ENCODE data around the gene LHX2.

LHX2 gene

DNA sequence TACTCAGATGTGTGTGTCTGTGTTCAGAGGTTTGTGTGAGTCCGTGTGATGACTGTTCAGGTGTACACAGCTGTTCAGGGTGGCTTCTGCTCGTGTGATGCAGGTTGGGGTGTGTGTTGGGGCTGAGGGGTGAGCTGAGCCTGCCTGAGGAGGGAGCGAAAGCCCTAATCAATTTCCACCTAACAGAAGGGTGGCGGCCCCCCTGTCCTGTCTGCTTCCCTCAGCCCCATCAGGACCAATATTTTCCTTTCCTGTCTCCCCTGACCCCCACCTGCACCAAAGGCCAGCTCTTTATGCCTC, 30.2 kb downstream of the LHX2 start:
- peaks cover 45 to 46% of the 10 kb centered on the region in 2 donors for H3K27me3 ChIP-seq (ENCODE audit: control insufficient read depth in 2 of 2, insufficient read depth in 2 of 2, low read length in 2 of 2)
- no peak overlapping the region for H3K27ac ChIP-seq (ENCODE audit: low read depth in 2 of 2, low read length in 2 of 2)

DNA sequence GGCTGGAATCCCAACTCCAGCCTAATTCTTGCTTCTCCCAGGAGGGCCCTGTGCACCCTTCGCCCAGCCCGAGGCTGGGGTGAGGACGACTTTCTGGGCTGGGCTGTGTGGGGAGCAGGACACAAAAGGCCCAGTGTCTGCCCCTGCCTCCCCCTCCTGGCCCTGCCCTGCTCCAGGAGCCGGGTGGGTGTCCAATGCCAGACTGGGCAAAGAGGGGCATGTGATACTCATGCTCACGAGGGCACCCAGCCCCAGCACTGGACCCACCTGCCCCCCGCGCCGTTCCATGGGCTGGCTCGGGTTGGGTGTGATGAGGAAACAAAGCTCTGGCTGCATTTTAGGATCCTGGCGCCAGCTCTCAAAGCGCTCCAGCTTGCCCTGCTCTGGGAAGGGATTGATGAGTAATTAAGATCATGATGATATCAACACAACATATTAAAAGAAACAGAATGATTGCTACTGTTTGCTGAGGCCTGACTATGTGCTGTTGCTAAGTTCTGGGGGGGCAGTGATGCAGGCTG, 30.7 kb downstream of the LHX2 start:
- H3K36me3 ChIP-seq (ENCODE audit: control insufficient read depth in 2 of 2, insufficient read depth in 2 of 2, low read length in 2 of 2) = no peaks in the 10 kb centered on the region
- no peaks in the 10 kb centered on the region for H3K9me3 ChIP-seq (ENCODE audit: control insufficient read depth in 2 of 2, low read length in 2 of 2)
- peaks cover 42 to 45% of the 10 kb centered on the region in 2 donors for H3K27me3 ChIP-seq (ENCODE audit: control insufficient read depth in 2 of 2, insufficient read depth in 2 of 2, low read length in 2 of 2)
- H3K9ac ChIP-seq (ENCODE audit: low read depth in 1 of 2, low read length in 2 of 2) = no peak overlapping the region
- no peak overlapping the region for H3K27ac ChIP-seq (ENCODE audit: low read depth in 2 of 2, low read length in 2 of 2)
- H3K4me3 ChIP-seq (ENCODE audit: low read length in 2 of 2) = no peak overlapping the region
- H3K4me1 ChIP-seq (ENCODE audit: control insufficient read depth in 2 of 2, insufficient read depth in 2 of 2, low read length in 2 of 2) = peaks cover 4 to 5% of the 10 kb centered on the region in 2 donors

More for the DNA sequence above, 30.2 kb downstream of the LHX2 start:
- Histone ChIP-seq H3K4me3 (ENCODE audit: low read length in 2 of 2) (no peak overlapping the region), H3K36me3 (ENCODE audit: control insufficient read depth in 2 of 2, insufficient read depth in 2 of 2, low read length in 2 of 2) (no peaks in the 10 kb centered on the region), H3K9me3 (ENCODE audit: control insufficient read depth in 2 of 2, low read length in 2 of 2) (no peaks in the 10 kb centered on the region), H3K4me1 (ENCODE audit: control insufficient read depth in 2 of 2, insufficient read depth in 2 of 2, low read length in 2 of 2) (peaks cover 4 to 5% of the 10 kb centered on the region in 2 donors), H3K9ac (ENCODE audit: low read depth in 1 of 2, low read length in 2 of 2) (no peak overlapping the region)

DNA sequence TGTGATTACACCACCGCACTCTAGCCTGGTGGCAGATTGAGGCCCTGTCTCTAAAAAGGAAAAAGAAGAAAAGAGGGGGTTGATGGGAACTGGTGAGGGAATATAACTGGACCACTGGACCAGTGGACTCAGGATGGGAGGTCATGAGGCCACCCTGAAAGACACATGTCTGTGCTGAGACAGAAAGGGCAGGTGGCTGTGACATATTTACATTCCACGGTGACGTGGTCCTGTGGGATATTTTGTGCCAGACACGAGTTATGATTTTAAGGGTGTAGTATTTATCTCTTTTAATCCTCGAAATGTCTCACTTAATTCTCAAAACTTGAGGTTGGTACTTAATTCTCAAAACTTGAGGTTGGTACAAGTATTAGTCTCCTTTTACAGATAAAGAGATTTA, 32.9 kb downstream of the LHX2 start:
- Histone ChIP-seq H3K4me1 (ENCODE audit: control insufficient read depth in 2 of 2, insufficient read depth in 2 of 2, low read length in 2 of 2) (peaks cover 4 to 5% of the 10 kb centered on the region in 2 donors), H3K27ac (ENCODE audit: low read depth in 2 of 2, low read length in 2 of 2) (no peak overlapping the region), H3K4me3 (ENCODE audit: low read length in 2 of 2) (no peak overlapping the region), H3K9ac (ENCODE audit: low read depth in 1 of 2, low read length in 2 of 2) (no peak overlapping the region), H3K9me3 (ENCODE audit: control insufficient read depth in 2 of 2, low read length in 2 of 2) (no peaks in the 10 kb centered on the region), H3K36me3 (ENCODE audit: control insufficient read depth in 2 of 2, insufficient read depth in 2 of 2, low read length in 2 of 2) (no peaks in the 10 kb centered on the region), H3K27me3 (ENCODE audit: control insufficient read depth in 2 of 2, insufficient read depth in 2 of 2, low read length in 2 of 2) (peaks cover 31 to 32% of the 10 kb centered on the region in 2 donors)

DNA sequence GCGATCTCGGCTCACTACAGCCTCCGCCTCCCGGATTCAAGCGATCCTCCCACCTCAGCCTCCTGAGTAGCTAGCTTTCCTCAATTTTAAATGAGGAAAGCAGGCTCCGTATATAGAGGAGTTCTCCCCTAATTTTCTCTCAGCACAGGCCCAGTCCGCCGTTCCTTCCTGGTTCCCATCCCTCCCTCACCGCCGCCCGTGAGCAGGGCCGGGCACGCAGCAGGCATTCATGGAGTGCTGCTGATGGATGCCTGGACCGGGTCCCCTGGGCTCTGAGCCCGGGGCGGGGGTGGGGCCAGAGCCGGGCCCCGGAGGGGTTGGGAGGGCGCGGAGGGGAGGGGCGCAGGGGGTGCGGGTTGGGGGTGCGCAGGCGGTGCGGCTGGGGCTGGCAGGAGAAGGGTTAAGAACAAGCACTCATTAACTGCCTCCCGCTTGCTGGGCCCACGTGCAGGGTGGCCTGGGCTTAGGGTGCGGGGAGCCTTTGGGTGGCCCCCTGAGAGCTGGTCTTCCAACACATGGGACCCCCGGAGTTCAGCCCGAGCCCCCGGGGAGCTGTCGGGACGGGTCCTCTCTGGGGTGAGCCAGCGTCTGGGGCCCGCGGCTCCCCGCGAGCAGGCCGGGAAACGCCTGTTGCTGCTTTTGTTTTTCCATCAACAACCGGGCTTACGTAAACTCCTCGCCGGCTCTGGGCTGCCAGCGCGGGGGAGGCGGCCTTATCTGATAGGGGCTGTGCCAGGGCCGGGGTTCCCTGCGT, 33.7 kb downstream of the LHX2 start:
- Histone ChIP-seq H3K27me3 (ENCODE audit: control insufficient read depth in 2 of 2, insufficient read depth in 2 of 2, low read length in 2 of 2) (peaks cover 26 to 29% of the 10 kb centered on the region in 2 donors), H3K4me3 (ENCODE audit: low read length in 2 of 2) (peak overlapping the region in 1 of 2 donors; percentile 13), H3K4me1 (ENCODE audit: control insufficient read depth in 2 of 2, insufficient read depth in 2 of 2, low read length in 2 of 2) (peaks cover 4 to 5% of the 10 kb centered on the region in 2 donors), H3K9ac (ENCODE audit: low read depth in 1 of 2, low read length in 2 of 2) (no peak overlapping the region), H3K9me3 (ENCODE audit: control insufficient read depth in 2 of 2, low read length in 2 of 2) (no peaks in the 10 kb centered on the region), H3K36me3 (ENCODE audit: control insufficient read depth in 2 of 2, insufficient read depth in 2 of 2, low read length in 2 of 2) (no peaks in the 10 kb centered on the region), H3K27ac (ENCODE audit: low read depth in 2 of 2, low read length in 2 of 2) (no peak overlapping the region)

DNA sequence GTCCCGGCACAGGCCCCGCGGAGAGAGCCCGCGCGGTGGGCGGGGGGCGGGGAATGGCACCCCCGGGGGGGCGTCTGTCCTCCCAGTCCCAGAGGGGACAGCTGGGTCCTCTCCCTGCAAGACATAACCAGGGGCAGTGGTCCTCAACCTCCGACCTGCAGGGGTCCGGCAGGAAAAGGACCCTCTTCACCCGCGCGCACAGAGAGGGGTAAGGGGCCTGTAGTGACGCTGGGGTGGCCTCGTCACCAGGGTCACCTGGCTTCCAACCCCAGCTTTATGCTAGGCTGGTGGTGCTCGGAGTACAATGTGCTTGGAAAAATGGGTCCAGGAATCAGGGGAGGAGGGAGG, 34.2 kb downstream of the LHX2 start:
- H3K4me3 ChIP-seq (ENCODE audit: low read length in 2 of 2) = no peak overlapping the region
- H3K9ac ChIP-seq (ENCODE audit: low read depth in 1 of 2, low read length in 2 of 2) = no peak overlapping the region
- no peaks in the 10 kb centered on the region for H3K36me3 ChIP-seq (ENCODE audit: control insufficient read depth in 2 of 2, insufficient read depth in 2 of 2, low read length in 2 of 2)
- no peaks in the 10 kb centered on the region for H3K9me3 ChIP-seq (ENCODE audit: control insufficient read depth in 2 of 2, low read length in 2 of 2)
- H3K4me1 ChIP-seq (ENCODE audit: control insufficient read depth in 2 of 2, insufficient read depth in 2 of 2, low read length in 2 of 2) = peaks cover 4 to 5% of the 10 kb centered on the region in 2 donors
- H3K27ac ChIP-seq (ENCODE audit: low read depth in 2 of 2, low read length in 2 of 2) = no peak overlapping the region
- H3K27me3 ChIP-seq (ENCODE audit: control insufficient read depth in 2 of 2, insufficient read depth in 2 of 2, low read length in 2 of 2) = peaks cover 23 to 29% of the 10 kb centered on the region in 2 donors

DNA sequence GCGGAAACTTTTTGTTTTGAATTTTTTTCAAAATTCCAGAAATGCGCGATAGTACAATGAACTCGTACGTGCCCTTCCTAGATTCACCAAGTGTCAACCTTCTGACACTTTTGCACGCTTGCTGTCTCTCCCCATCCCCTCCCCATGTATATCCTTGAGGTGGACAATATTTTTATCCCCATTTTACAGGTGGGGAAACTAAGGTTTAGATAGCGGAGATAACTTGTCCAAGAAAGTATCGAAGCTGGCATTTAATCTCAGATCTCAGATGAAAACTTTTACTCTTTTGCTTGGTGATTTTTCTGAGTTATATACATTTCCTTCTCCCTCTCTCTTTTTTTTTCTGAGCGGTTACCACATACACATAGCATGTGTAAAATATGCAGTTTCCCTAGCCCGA, 34.6 kb downstream of the LHX2 start:
- Histone ChIP-seq H3K27me3 (ENCODE audit: control insufficient read depth in 2 of 2, insufficient read depth in 2 of 2, low read length in 2 of 2) (peaks cover 23 to 27% of the 10 kb centered on the region in 2 donors), H3K4me1 (ENCODE audit: control insufficient read depth in 2 of 2, insufficient read depth in 2 of 2, low read length in 2 of 2) (peaks cover 2 to 3% of the 10 kb centered on the region in 2 donors), H3K4me3 (ENCODE audit: low read length in 2 of 2) (no peak overlapping the region), H3K9me3 (ENCODE audit: control insufficient read depth in 2 of 2, low read length in 2 of 2) (no peaks in the 10 kb centered on the region), H3K36me3 (ENCODE audit: control insufficient read depth in 2 of 2, insufficient read depth in 2 of 2, low read length in 2 of 2) (no peaks in the 10 kb centered on the region), H3K9ac (ENCODE audit: low read depth in 1 of 2, low read length in 2 of 2) (no peak overlapping the region), H3K27ac (ENCODE audit: low read depth in 2 of 2, low read length in 2 of 2) (no peak overlapping the region)

DNA sequence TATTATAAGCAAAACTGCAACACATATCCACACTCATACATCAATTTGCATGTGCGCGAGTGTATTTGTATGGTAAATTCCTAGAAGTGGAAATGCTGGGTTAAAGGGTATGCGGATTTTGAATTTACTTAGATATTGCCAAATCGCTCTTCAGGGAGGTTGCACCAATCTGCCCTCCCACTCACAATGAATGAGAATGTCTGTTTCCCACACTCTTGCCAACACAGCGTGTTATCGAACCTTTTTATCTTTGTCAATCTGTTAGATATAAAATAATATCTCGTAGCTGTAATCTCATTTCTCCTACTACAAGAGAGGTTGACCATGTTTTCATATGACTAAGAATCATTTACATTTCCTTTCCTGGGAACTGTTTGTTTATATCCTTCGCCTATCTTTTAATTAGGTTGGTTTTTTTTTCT, 35.7 kb downstream of the LHX2 start:
- H3K4me1 ChIP-seq (ENCODE audit: control insufficient read depth in 2 of 2, insufficient read depth in 2 of 2, low read length in 2 of 2) = no peaks in the 10 kb centered on the region
- H3K36me3 ChIP-seq (ENCODE audit: control insufficient read depth in 2 of 2, insufficient read depth in 2 of 2, low read length in 2 of 2) = no peaks in the 10 kb centered on the region
- no peak overlapping the region for H3K27ac ChIP-seq (ENCODE audit: low read depth in 2 of 2, low read length in 2 of 2)
- peaks cover 14 to 20% of the 10 kb centered on the region in 2 donors for H3K27me3 ChIP-seq (ENCODE audit: control insufficient read depth in 2 of 2, insufficient read depth in 2 of 2, low read length in 2 of 2)
- H3K9ac ChIP-seq (ENCODE audit: low read depth in 1 of 2, low read length in 2 of 2) = no peak overlapping the region
- no peak overlapping the region for H3K4me3 ChIP-seq (ENCODE audit: low read length in 2 of 2)
- H3K9me3 ChIP-seq (ENCODE audit: control insufficient read depth in 2 of 2, low read length in 2 of 2) = no peaks in the 10 kb centered on the region

DNA sequence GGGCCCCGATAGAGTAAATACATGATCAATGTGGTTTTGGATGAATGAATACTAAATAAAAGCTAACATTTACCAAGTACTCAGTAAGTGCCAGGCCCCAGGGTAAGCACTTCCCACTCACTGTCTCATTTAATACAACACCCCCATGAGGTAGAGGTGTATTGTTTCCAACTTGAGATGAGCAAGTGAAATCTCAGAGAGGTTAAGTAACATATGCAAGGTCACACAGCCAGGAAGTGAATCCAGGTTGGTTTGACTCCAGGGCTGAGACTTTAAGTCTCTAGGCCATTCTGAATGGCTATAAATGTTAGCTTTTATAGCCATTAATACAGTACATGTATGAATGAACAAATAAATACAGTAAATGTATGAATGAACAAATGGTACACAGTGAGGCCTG, 39.4 kb downstream of the LHX2 start:
- Histone ChIP-seq H3K4me3 (ENCODE audit: low read length in 2 of 2) (no peak overlapping the region), H3K27me3 (ENCODE audit: control insufficient read depth in 2 of 2, insufficient read depth in 2 of 2, low read length in 2 of 2) (peaks cover 5 to 6% of the 10 kb centered on the region in 2 donors), H3K27ac (ENCODE audit: low read depth in 2 of 2, low read length in 2 of 2) (no peak overlapping the region), H3K9me3 (ENCODE audit: control insufficient read depth in 2 of 2, low read length in 2 of 2) (no peaks in the 10 kb centered on the region), H3K36me3 (ENCODE audit: control insufficient read depth in 2 of 2, insufficient read depth in 2 of 2, low read length in 2 of 2) (no peaks in the 10 kb centered on the region), H3K4me1 (ENCODE audit: control insufficient read depth in 2 of 2, insufficient read depth in 2 of 2, low read length in 2 of 2) (no peaks in the 10 kb centered on the region), H3K9ac (ENCODE audit: low read depth in 1 of 2, low read length in 2 of 2) (no peak overlapping the region)

DNA sequence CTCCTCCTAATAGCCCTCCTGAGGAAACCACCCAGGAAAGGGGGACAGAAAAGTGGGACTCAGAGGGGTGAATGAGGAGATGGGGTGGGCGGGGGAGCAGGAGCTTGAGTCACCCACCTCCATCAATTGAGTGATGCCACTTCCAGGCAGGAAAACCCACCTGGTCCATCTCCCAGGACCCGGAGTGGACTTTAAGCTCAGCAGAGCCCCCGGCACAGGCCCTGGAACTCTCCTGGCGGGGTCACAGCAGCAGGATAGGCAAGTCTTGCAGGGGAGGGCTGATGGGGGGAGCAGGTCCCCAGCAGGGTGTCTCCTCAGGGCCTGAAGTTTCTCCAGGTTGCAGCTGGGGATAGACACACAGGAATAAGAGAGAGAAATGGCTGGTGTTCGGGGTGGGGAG, 40.8 kb downstream of the LHX2 start:
- Histone ChIP-seq H3K4me3 (ENCODE audit: low read length in 2 of 2) (no peak overlapping the region), H3K4me1 (ENCODE audit: control insufficient read depth in 2 of 2, insufficient read depth in 2 of 2, low read length in 2 of 2) (no peaks in the 10 kb centered on the region), H3K9ac (ENCODE audit: low read depth in 1 of 2, low read length in 2 of 2) (no peak overlapping the region), H3K27ac (ENCODE audit: low read depth in 2 of 2, low read length in 2 of 2) (no peak overlapping the region), H3K36me3 (ENCODE audit: control insufficient read depth in 2 of 2, insufficient read depth in 2 of 2, low read length in 2 of 2) (no peaks in the 10 kb centered on the region), H3K27me3 (ENCODE audit: control insufficient read depth in 2 of 2, insufficient read depth in 2 of 2, low read length in 2 of 2) (peaks cover 3 to 6% of the 10 kb centered on the region in 2 donors), H3K9me3 (ENCODE audit: control insufficient read depth in 2 of 2, low read length in 2 of 2) (no peaks in the 10 kb centered on the region)

DNA sequence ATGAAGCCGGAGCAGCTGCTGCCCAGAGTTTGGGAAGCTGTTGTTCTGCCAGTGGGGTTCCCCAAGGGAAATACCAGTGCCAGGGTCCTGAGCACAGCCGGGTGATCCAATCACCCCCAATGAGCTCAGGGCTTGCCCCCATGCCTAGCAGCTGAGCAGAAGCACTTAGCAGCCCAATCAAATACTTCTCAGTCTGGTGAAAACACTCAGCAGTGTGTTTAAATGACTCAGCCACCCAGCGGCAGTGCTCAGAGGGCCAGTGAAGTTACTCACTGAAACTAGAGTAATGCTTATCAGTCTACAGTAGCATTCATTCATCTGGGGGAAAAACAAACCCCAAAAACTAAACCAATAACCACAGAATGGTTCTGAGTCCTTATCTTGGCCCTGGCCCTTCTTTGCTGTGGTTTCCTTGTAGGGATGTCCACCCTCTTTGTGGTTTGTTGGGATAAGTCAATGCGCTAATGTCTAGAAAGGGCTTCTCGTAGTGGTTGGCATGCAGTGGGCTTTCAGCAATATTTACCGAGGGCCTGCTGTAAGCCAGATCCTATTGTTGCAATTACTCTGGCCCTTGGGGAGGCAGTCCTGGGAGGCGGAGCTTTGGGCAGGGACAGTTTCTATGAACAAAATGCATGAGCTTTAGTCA, 43.1 kb downstream of the LHX2 start:
- no peak overlapping the region for H3K4me3 ChIP-seq (ENCODE audit: low read length in 2 of 2)
- H3K9me3 ChIP-seq (ENCODE audit: control insufficient read depth in 2 of 2, low read length in 2 of 2) = no peaks in the 10 kb centered on the region
- no peaks in the 10 kb centered on the region for H3K4me1 ChIP-seq (ENCODE audit: control insufficient read depth in 2 of 2, insufficient read depth in 2 of 2, low read length in 2 of 2)
- H3K36me3 ChIP-seq (ENCODE audit: control insufficient read depth in 2 of 2, insufficient read depth in 2 of 2, low read length in 2 of 2) = no peaks in the 10 kb centered on the region
- H3K9ac ChIP-seq (ENCODE audit: low read depth in 1 of 2, low read length in 2 of 2) = no peak overlapping the region
- peaks cover 3 to 6% of the 10 kb centered on the region in 2 donors for H3K27me3 ChIP-seq (ENCODE audit: control insufficient read depth in 2 of 2, insufficient read depth in 2 of 2, low read length in 2 of 2)
- no peak overlapping the region for H3K27ac ChIP-seq (ENCODE audit: low read depth in 2 of 2, low read length in 2 of 2)
